Endodermal cell (in vitro differentiated cells): ENCODE data around the gene ATP10B. TPM values are rescaled to one million over a fixed set of nuclear protein-coding genes. Genes with fewer than 3 reads are reported as not detected.

Experiments used
- DNase-seq: peaks from one replicate; pipeline ENCODE4 v3.0.0-alpha.2; 2017
- H3K27ac ChIP-seq: 2 replicates; pipeline ENCODE4 v1.5.1; 2013; ENCODE audit warnings: mild to moderate bottlenecking, low read depth, low read length, moderate library complexity
- H3K27me3 ChIP-seq: 2 replicates; pipeline ENCODE4 v1.6.1; 2013; ENCODE audit warnings: mild to moderate bottlenecking, low read length, moderate library complexity; ENCODE audit not compliant: insufficient read depth, control insufficient read depth, poor library complexity, severe bottlenecking
- H3K36me3 ChIP-seq: 2 replicates; pipeline ENCODE4 v1.7.0; 2013; ENCODE audit warnings: mild to moderate bottlenecking, low read length, moderate library complexity; ENCODE audit not compliant: control insufficient read depth, insufficient read depth
- H3K4me1 ChIP-seq: one replicate; pipeline ENCODE4 v1.7.0; 2013; ENCODE audit warnings: low read length; ENCODE audit not compliant: control insufficient read depth, insufficient read depth
- H3K4me3 ChIP-seq: 2 replicates; pipeline ENCODE4 v1.5.1; 2013; ENCODE audit warnings: mild to moderate bottlenecking, low read length, moderate library complexity
- H3K9ac ChIP-seq: 2 replicates; pipeline ENCODE4 v1.6.1; 2013; ENCODE audit warnings: mild to moderate bottlenecking, low read length, moderate library complexity; ENCODE audit not compliant: poor library complexity, severe bottlenecking; ENCODE audit errors: extremely low read depth
- H3K9me3 ChIP-seq: 2 replicates; pipeline ENCODE4 v1.6.1; 2013; ENCODE audit warnings: mild to moderate bottlenecking, low read length, moderate library complexity; ENCODE audit not compliant: control insufficient read depth
- H3K27ac Mint-ChIP-seq: 2 replicates; pipeline ENCODE4 v1.8.0; 2020; ENCODE audit warnings: mixed read lengths
- H3K27me3 Mint-ChIP-seq: 2 replicates; pipeline ENCODE4 v1.8.0; 2021; ENCODE audit warnings: mild to moderate bottlenecking, mixed read lengths; ENCODE audit not compliant: insufficient read depth
- H3K36me3 Mint-ChIP-seq: 2 replicates; pipeline ENCODE4 v1.8.0; 2020; ENCODE audit warnings: low read depth, mixed read lengths
- H3K4me1 Mint-ChIP-seq: 2 replicates; pipeline ENCODE4 v1.8.0; 2020; ENCODE audit warnings: mixed read lengths
- H3K4me3 Mint-ChIP-seq: 2 replicates; pipeline ENCODE4 v1.8.0; 2020; ENCODE audit warnings: mild to moderate bottlenecking, moderate library complexity, mixed read lengths
- H3K9me3 Mint-ChIP-seq: 2 replicates; pipeline ENCODE4 v1.8.0; 2020; ENCODE audit warnings: mild to moderate bottlenecking, mixed read lengths
- CTCF ChIP-seq: fragments of 200-600 bp; sonication (generic); conservative IDR thresholded peaks from 2 replicates; pipeline ENCODE4 v1.5.0; 2021; ENCODE audit warnings: antibody characterized with exemption, mild to moderate bottlenecking
- WGBS, 2 experiments: methylation state at CpG; one replicate each; pipeline versions ENCODE4 v1.1.5 to v1.1.7; 2013; ENCODE audit warnings: missing lambda C conversion rate in 2 of 2, mixed read lengths in 1 of 2; ENCODE audit not compliant: insufficient coverage in 1 of 2, insufficient read length in 1 of 2; 5-methylcytosine and 5-hydroxymethylcytosine counted together
- total RNA-seq, 2 donors: library from RNA; stranded (reverse); fragmentation: NEBNext Ultra II Directional in 1 of 2; extraction: Animal tissue kit (Norgen Biotek cat#: 25700) in 1 of 2; gene quantifications; 2 replicates in 1 of 2; 3 replicates in 1 of 2; pipeline ENCODE4 v1.2.1, GENCODE V29; 2021

The ATP10B gene
- total RNA-seq, 2 donors from 2014 or later: 0.15 to 0.38 TPM

GRCh38 chr5:160773646-160774410, 78.2 kb downstream of the ATP10B start:
- Histone ChIP-seq H3K9me3 (no peaks in the 10 kb centered on the region), H3K9ac (no peak overlapping the region), H3K4me3 (no peak overlapping the region), H3K27ac (no peak overlapping the region), H3K4me1 (peaks cover 4% of the 10 kb centered on the region), H3K27me3 (no peaks in the 10 kb centered on the region), H3K36me3 (no peaks in the 10 kb centered on the region)
- no peak for DNase-seq
- Mint-ChIP-seq H3K27ac (no peak overlapping the region), H3K4me1 (peaks cover 24% of the 10 kb centered on the region), H3K36me3 (no peaks in the 10 kb centered on the region), H3K27me3 (no peaks in the 10 kb centered on the region), H3K9me3 (no peaks in the 10 kb centered on the region), H3K4me3 (no peak overlapping the region)
- no peak for TF ChIP-seq CTCF
- WGBS, 2 experiments: 83 to 86% methylated on average over 8 to 10 of the region's 10 CpGs

DNA sequence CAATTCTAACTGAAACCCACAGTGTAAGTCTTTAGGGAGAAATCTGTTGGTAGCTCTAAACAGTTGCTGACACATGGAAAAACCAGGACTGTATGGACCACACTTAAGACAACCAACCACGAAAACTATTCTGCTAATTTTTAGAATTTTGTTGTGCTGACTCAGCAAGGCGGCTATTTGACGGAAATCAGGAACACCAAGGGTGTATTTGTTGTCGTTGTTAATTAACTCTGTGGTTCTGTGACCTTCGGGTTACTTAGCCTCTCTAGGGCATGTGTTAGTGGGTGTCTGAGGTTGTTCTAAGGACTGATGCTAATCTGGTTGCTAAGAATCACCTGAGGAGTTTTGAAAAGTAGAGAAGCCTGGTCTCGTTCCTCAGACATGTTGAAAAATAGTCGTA, 79.2 kb downstream of the ATP10B start:
- TF ChIP-seq CTCF: no peak
- no peaks in the 10 kb centered on the region for H3K36me3 ChIP-seq
- no peaks in the 10 kb centered on the region for H3K9me3 ChIP-seq
- H3K4me3 ChIP-seq: no peak overlapping the region
- no peak overlapping the region for H3K9ac ChIP-seq
- H3K27ac ChIP-seq: no peak overlapping the region
- Mint-ChIP-seq H3K9me3 (no peaks in the 10 kb centered on the region), H3K36me3 (no peaks in the 10 kb centered on the region), H3K4me3 (no peak overlapping the region), H3K27me3 (no peaks in the 10 kb centered on the region), H3K4me1 (peaks cover 24% of the 10 kb centered on the region), H3K27ac (no peak overlapping the region)
- DNase-seq: no peak
- no peaks in the 10 kb centered on the region for H3K27me3 ChIP-seq
- H3K4me1 ChIP-seq: peaks cover 4% of the 10 kb centered on the region
- WGBS, 2 experiments: 91 to 94% methylated on average over 6 to 7 of the region's 7 CpGs

GRCh38 chr5:160770718-160771117, 81.3 kb downstream of the ATP10B start:
- 100% methylated on average over 3 of the region's 3 CpGs; no CpG with 5 or more reads in 1 of the 2 experiments for WGBS, 2 experiments
- no peaks in the 10 kb centered on the region for H3K9me3 Mint-ChIP-seq
- no peak for TF ChIP-seq CTCF

More at GRCh38 chr5:160770718-160771117, 81.3 kb downstream of the ATP10B start:
- Mint-ChIP-seq H3K27me3 (no peaks in the 10 kb centered on the region), H3K27ac (no peak overlapping the region), H3K4me3 (no peak overlapping the region), H3K36me3 (no peaks in the 10 kb centered on the region), H3K4me1 (peaks cover 24% of the 10 kb centered on the region)
- Histone ChIP-seq H3K27ac (no peak overlapping the region), H3K4me1 (peaks cover 4% of the 10 kb centered on the region), H3K4me3 (no peak overlapping the region), H3K36me3 (no peaks in the 10 kb centered on the region), H3K9me3 (no peaks in the 10 kb centered on the region), H3K9ac (no peak overlapping the region), H3K27me3 (no peaks in the 10 kb centered on the region)
- no peak for DNase-seq
